ENCODE data around the gene NUMBL. TPM values are rescaled to one million over a fixed set of nuclear protein-coding genes. Genes with fewer than 3 reads are reported as not detected.

The NUMBL gene
- total RNA-seq (2021; fragmentation: NEBNext Ultra II Directional; extraction: Animal tissue kit (Norgen Biotek cat#: 25700)) (24.8 and 29.4 TPM in 2 replicates), polyA plus RNA-seq (2011; rRNA removed) (13.5 and 20.0 TPM in 2 replicates), polyA minus RNA-seq (2011; rRNA and poly(A)+ RNA removed) (9.9 and 10.0 TPM in 2 replicates)
- 10.3 TPM for polyA plus RNA-seq (2011; cell fraction: cytosol; rRNA removed)
- polyA plus RNA-seq (2011; cell fraction: nucleus; rRNA removed) = 22.0 TPM
- 7.0 to 14.8 TPM (median 13.2 TPM) in 4 replicates for polyA plus RNA-seq (2012, experiment 1 of 2)
- 9.5 TPM for polyA plus RNA-seq (2012, experiment 2 of 2)
- polyA plus RNA-seq (2013, experiment 1 of 2) = 11.1 TPM
- 10.7 TPM for polyA plus RNA-seq (2013, experiment 2 of 2)
- polyA minus RNA-seq (2011; cell fraction: cytosol; rRNA and poly(A)+ RNA removed) = 6.8 TPM
- polyA minus RNA-seq (2011; cell fraction: nucleus; rRNA and poly(A)+ RNA removed) = 14.0 TPM
- long read RNA-seq, experiment 1, partial matches to known transcripts = 5 of 14 reads
- long read RNA-seq, experiment 1, other reads (novel, unspliced or antisense) = 9 of 14 reads
- long read RNA-seq, experiment 2 = 0 reads

DNA sequence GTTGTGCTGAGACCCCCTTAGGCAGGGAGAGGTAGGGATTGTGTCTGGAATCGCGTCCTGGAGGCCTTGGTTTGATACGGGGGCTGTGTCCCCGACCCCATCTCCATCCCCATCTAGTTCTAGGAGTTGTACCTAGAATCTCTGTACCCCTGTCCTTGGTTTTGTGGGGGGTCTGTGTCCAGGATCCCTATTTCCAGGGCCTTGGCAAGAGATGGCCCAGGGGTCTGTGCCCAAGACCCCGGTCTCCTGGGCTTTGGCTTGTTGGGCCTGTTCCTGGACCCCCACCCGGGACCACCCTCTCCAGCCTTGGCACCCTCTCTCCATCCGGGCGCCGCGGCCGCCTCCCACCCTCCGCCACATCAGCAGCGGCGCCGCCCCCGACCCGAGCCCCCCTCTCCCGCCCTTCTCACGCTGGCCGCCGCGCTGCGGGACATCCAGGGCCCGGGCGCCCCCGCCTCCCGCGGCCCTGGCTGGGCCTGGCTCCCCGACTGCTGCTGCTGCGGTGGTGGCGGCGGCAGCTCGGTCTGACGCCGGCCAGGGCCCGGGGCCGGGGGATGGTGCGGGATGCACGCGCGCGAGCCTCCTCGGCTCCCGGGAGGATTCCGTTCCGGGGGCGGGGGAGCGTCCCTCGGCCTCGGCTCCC, at the start of gene NUMBL:
Gene NUMBL, minus strand, starts transcription at position 602 of the 643 bp plus-strand sequence. Its CDS starts 168 bp downstream, at position 434.
- Histone ChIP-seq H3K14ac (ENCODE audit: insufficient read length) (no peak within 1 kb of the TSS), H3K4me2 (ENCODE audit: insufficient read depth in 1 of 2, low read depth in 2 of 2, low read length in 2 of 2) (peak within 1 kb of the TSS; percentile 94 to 98), H3K23me2 (ENCODE audit: low read depth, low read length) (peaks cover 16% of the 10 kb centered on the region), H3K79me2 (ENCODE audit: control insufficient read depth in 1 of 2, insufficient read depth in 2 of 2, low read length in 2 of 2) (peaks cover 0 to 21% of the 10 kb centered on the region in 2 experiments; a peak in 3 of 4 replicates), H3K27ac (ENCODE audit: low read depth, low read length) (peak within 1 kb of the TSS; percentile 86), H3K79me1 (ENCODE audit: low read depth, low read length) (peaks cover 12% of the 10 kb centered on the region), H2AK5ac (ENCODE audit: low read depth, low read length) (peak within 1 kb of the TSS; percentile 28; the same call in 1 of the 2 replicates), H2BK12ac (ENCODE audit: low read depth, low read length) (peak within 1 kb of the TSS; percentile 77), H3K4ac (replicated peaks; ENCODE audit: insufficient read length, low read depth, low read length) (peak within 1 kb of the TSS; percentile 88), H3K9ac (replicated peaks in 1 of 4; ENCODE audit: extremely low read depth in 1 of 4, low read depth in 3 of 4, low read length in 3 of 4) (peak within 1 kb of the TSS; percentile 70 to 97 (median 78)), H3K36me3 (ENCODE audit: control insufficient read depth in 2 of 4, insufficient read depth in 4 of 4, low read length in 3 of 4) (peaks cover 0 to 22% (median 11%) of the 10 kb centered on the region in 4 experiments; a peak in 5 of 8 replicates), H3K27me3 (replicated peaks in 1 of 4; ENCODE audit: control insufficient read depth in 3 of 4, extremely low read depth in 1 of 4, insufficient read depth in 3 of 4, low read length in 3 of 4) (no peaks in the 10 kb centered on the region), H2BK120ac (replicated peaks; ENCODE audit: low read depth, low read length) (no peak within 1 kb of the TSS), H4K8ac (ENCODE audit: extremely low read depth, insufficient read depth, low read length) (peak within 1 kb of the TSS; percentile 93), H3K23ac (ENCODE audit: insufficient read length) (no peak within 1 kb of the TSS), H3K18ac (ENCODE audit: extremely low read depth, low read length) (peak within 1 kb of the TSS; percentile 95), H3K4me3 (ENCODE audit: extremely low read depth in 1 of 4, insufficient read depth in 2 of 4, low read depth in 3 of 4, low read length in 4 of 4) (peak within 1 kb of the TSS; percentile 54 to 76 (median 70)), H2BK5ac (ENCODE audit: low read depth, low read length) (peak within 1 kb of the TSS; percentile 87), H2BK15ac (ENCODE audit: low read length) (peak within 1 kb of the TSS; percentile 88; the same call in 1 of the 2 replicates), H4K5ac (ENCODE audit: insufficient read length, low read depth, low read length) (peak within 1 kb of the TSS; percentile 78), H4K20me1 (replicated peaks in 1 of 2; ENCODE audit: control insufficient read depth in 1 of 2, insufficient read depth in 2 of 2, low read length in 2 of 2) (peaks cover 6 to 21% of the 10 kb centered on the region in 2 experiments), H4K91ac (replicated peaks; ENCODE audit: insufficient read length, low read length) (peak within 1 kb of the TSS; percentile 90), H2BK20ac (ENCODE audit: low read length) (no peak within 1 kb of the TSS), H3K56ac (replicated peaks; ENCODE audit: insufficient read length, low read depth, low read length) (peak within 1 kb of the TSS; percentile 79), H2AFZ (ENCODE audit: low read length) (no peak within 1 kb of the TSS), H3K9me3 (ENCODE audit: insufficient read depth in 2 of 2, low read depth in 1 of 2, low read length in 1 of 2) (no peaks in the 10 kb centered on the region), H3K4me1 (replicated peaks in 1 of 4; ENCODE audit: control insufficient read depth in 3 of 4, insufficient read depth in 4 of 4, low read length in 3 of 4) (peaks cover 0 to 25% (median 15%) of the 10 kb centered on the region in 4 experiments; a peak in 6 of 7 replicates)
- CTCF ChIA-PET (ENCODE audit: partially characterized antibody) = interaction anchor here (0.9 to 1.6 kb wide), 3 partner anchors 27 to 117 kb away, joined by 3 to 6 read pairs (median 3); partner anchors contain the start of genes COQ8B and ITPKC
- FAIRE-seq (no peak), DNase-seq (ENCODE audit: low read depth in 1 of 2, low spot score in 2 of 2) (no peak)
- POLR2A ChIA-PET (ENCODE audit: partially characterized antibody) = interaction anchor here (0.7 to 3.0 kb wide), 14 partner anchors 10 to 114 kb away, joined by 3 to 24 read pairs (median 6); partner anchors contain the start of genes ACTMAP, COQ8B, EGLN2 and ITPKC
- 4% methylated on average over 13 of the region's 50 CpGs; no CpG with 5 or more reads in 1 of the 2 experiments for WGBS, 2 experiments (ENCODE audit: extremely low coverage in 1 of 2, insufficient coverage in 1 of 2, insufficient read length in 1 of 2, insufficient replicate concordance in 2 of 2, low coverage in 1 of 2, low lambda C conversion rate in 2 of 2, missing lambda C conversion rate in 1 of 2)
- TF ChIP-seq SIN3A (conservative IDR thresholded peaks at IDR 0.05 in 1 of 2, IDR thresholded peaks at IDR 0.05 in 1 of 2; ENCODE audit: low read depth in 1 of 2, low read length in 2 of 2) (peak in 1 of 2 experiments; percentile 34; a peak in 1 of 4 replicates), RBBP5 (IDR thresholded peaks at IDR 0.05; ENCODE audit: borderline replicate concordance, low read depth, low read length) (no peak), NRF1 (IDR thresholded peaks at IDR 0.05; ENCODE audit: low read depth, low read length) (no peak), CHD1 (IDR thresholded peaks at IDR 0.05; ENCODE audit: low read depth, low read length) (no peak), CTCF (IDR thresholded peaks at IDR 0.05; ENCODE audit: control extremely low read depth in 1 of 3, insufficient read depth in 1 of 3, low read depth in 1 of 3, low read length in 3 of 3) (no peak), SP1 (IDR thresholded peaks at IDR 0.05; ENCODE audit: low read depth, low read length) (no peak)
